Astrocyte (in vitro differentiated cells and primary cell): Measurements from ENCODE around the gene MAST1. TPM values are rescaled to one million over a fixed set of nuclear protein-coding genes. Genes with fewer than 3 reads are reported as not detected.
"Not testable (repeated sequence)": the region's sequence is repeated elsewhere in the genome, so short reads cannot be mapped to it uniquely, and the experiment has no call there.

ENCODE experiments used
- DNase-seq: peaks from one replicate; pipeline ENCODE4 v3.0.0-alpha.2; 2010; ENCODE audit warnings: low read depth
- FAIRE-seq: peaks from 2 replicates; lab custom pipeline; 2011; peaks lifted over from hg19 to GRCh38; lab: Jason Lieb, UNC
- H2AFZ ChIP-seq: 2 replicates; pipeline ENCODE4 v1.6.0; 2012; ENCODE audit warnings: low read depth, low read length, inconsistent platforms
- H3K27ac ChIP-seq: 2 replicates; pipeline ENCODE4 v1.5.1; 2011; ENCODE audit warnings: low read depth, low read length, inconsistent platforms
- H3K27me3 ChIP-seq: 2 replicates; pipeline ENCODE4 v1.6.0; 2011; ENCODE audit warnings: low read length, inconsistent platforms; ENCODE audit not compliant: insufficient read depth
- H3K36me3 ChIP-seq: 2 replicates; pipeline ENCODE4 v1.5.1; 2011; ENCODE audit warnings: low read length, inconsistent platforms; ENCODE audit not compliant: insufficient read depth
- H3K4me1 ChIP-seq: 2 replicates; pipeline ENCODE4 v1.5.1; 2011; ENCODE audit warnings: low read length, inconsistent platforms; ENCODE audit not compliant: insufficient read depth
- H3K4me2 ChIP-seq: 2 replicates; pipeline ENCODE4 v1.6.0; 2012; ENCODE audit warnings: low read length, inconsistent platforms
- H3K4me3 ChIP-seq: 2 replicates; pipeline ENCODE4 v1.5.1; 2011; ENCODE audit warnings: low read depth, mild to moderate bottlenecking, low read length, inconsistent platforms; ENCODE audit not compliant: insufficient read depth
- H3K79me2 ChIP-seq: 2 replicates; pipeline ENCODE4 v1.6.0; 2012; ENCODE audit warnings: mild to moderate bottlenecking, low read length, inconsistent platforms; ENCODE audit not compliant: insufficient read depth
- H3K9ac ChIP-seq: 2 replicates; pipeline ENCODE4 v1.6.0; 2012; ENCODE audit warnings: mild to moderate bottlenecking, low read length, inconsistent platforms
- H3K9me3 ChIP-seq: 2 replicates; pipeline ENCODE4 v1.5.1; 2012; ENCODE audit warnings: low read depth, mild to moderate bottlenecking, low read length, inconsistent platforms; ENCODE audit not compliant: insufficient read depth
- H4K20me1 ChIP-seq: 2 replicates; pipeline ENCODE4 v1.6.0; 2012; ENCODE audit warnings: low read length, inconsistent platforms; ENCODE audit not compliant: insufficient read depth
- H3K27ac Mint-ChIP-seq: one replicate; pipeline ENCODE4 v1.8.0; 2021; ENCODE audit warnings: mild to moderate bottlenecking, mixed read lengths; ENCODE audit not compliant: unreplicated experiment
- H3K27me3 Mint-ChIP-seq: one replicate; pipeline ENCODE4 v1.8.0; 2021; ENCODE audit warnings: low read depth, mixed read lengths; ENCODE audit not compliant: unreplicated experiment
- H3K36me3 Mint-ChIP-seq: one replicate; pipeline ENCODE4 v1.8.0; 2021; ENCODE audit warnings: low read depth, mixed read lengths; ENCODE audit not compliant: unreplicated experiment
- H3K4me1 Mint-ChIP-seq: one replicate; pipeline ENCODE4 v1.8.0; 2021; ENCODE audit warnings: low read depth, mixed read lengths; ENCODE audit not compliant: unreplicated experiment
- H3K4me3 Mint-ChIP-seq: one replicate; pipeline ENCODE4 v1.8.0; 2021; ENCODE audit warnings: mild to moderate bottlenecking, moderate library complexity, mixed read lengths; ENCODE audit not compliant: unreplicated experiment
- H3K9me3 Mint-ChIP-seq: one replicate; pipeline ENCODE4 v1.8.0; 2021; ENCODE audit warnings: mild to moderate bottlenecking, mixed read lengths; ENCODE audit not compliant: unreplicated experiment
- CTCF ChIP-seq: IDR thresholded peaks from 2 replicates; pipeline ENCODE4 v1.5.1; 2011; ENCODE audit warnings: low read depth, mild to moderate bottlenecking, inconsistent platforms, low read length, moderate library complexity; ENCODE audit not compliant: insufficient read depth
- EZH2 ChIP-seq: IDR thresholded peaks from 2 replicates; pipeline ENCODE4 v1.6.1; 2012; ENCODE audit warnings: mild to moderate bottlenecking, low read length, inconsistent platforms; ENCODE audit not compliant: insufficient read depth
- total RNA-seq: library from RNA; stranded (reverse); gene quantifications from 2 replicates; pipeline ENCODE4 v1.2.1, GENCODE V29; 2021

MAST1 gene
- total RNA-seq, 1 donor from 2014 or later: 5.4 TPM

GRCh38 chr19:12886651-12886968 is 48.3 kb downstream of the MAST1 start:
- no peak overlapping the region for H3K4me3 ChIP-seq

GRCh38 chr19:12886969-12887747 is 48.8 kb downstream of the MAST1 start, which contains the start of gene KLF1:
TSS of gene KLF1 (minus strand) at chr19:12887201. CDS start at chr19:12887140, 61 bp downstream.
- no peak within 1 kb of the TSS for H3K27ac ChIP-seq
- FAIRE-seq (no peak), DNase-seq (no peak)
- H3K4me3 ChIP-seq: no peak within 1 kb of the TSS
- H3K27me3 Mint-ChIP-seq: peaks cover 35% of the 10 kb centered on the region
- no peak within 1 kb of the TSS for H3K4me2 ChIP-seq
- no peak within 1 kb of the TSS for H3K4me3 Mint-ChIP-seq
- H2AFZ ChIP-seq: no peak within 1 kb of the TSS
- H4K20me1 ChIP-seq: no peaks in the 10 kb centered on the region
- no peak within 1 kb of the TSS for H3K27ac Mint-ChIP-seq
- peaks cover 17% of the 10 kb centered on the region for H3K9me3 ChIP-seq
- peaks cover 10% of the 10 kb centered on the region for H3K4me1 ChIP-seq
- no peak within 1 kb of the TSS for H3K9ac ChIP-seq
- peaks cover 22% of the 10 kb centered on the region for H3K27me3 ChIP-seq
- H3K9me3 Mint-ChIP-seq: no peaks in the 10 kb centered on the region
- TF ChIP-seq CTCF: no peak
- TF ChIP-seq EZH2: no peak
- peaks cover 8% of the 10 kb centered on the region for H3K79me2 ChIP-seq
- H3K36me3 Mint-ChIP-seq: no peaks in the 10 kb centered on the region
- H3K4me1 Mint-ChIP-seq: no peaks in the 10 kb centered on the region
- H3K36me3 ChIP-seq: no peaks in the 10 kb centered on the region

More at GRCh38 chr19:12886651-12886968, 48.3 kb downstream of the MAST1 start:
- Mint-ChIP-seq H3K27me3 (peaks cover 35% of the 10 kb centered on the region), H3K27ac (no peak overlapping the region), H3K4me1 (no peaks in the 10 kb centered on the region), H3K36me3 (no peaks in the 10 kb centered on the region), H3K4me3 (no peak overlapping the region), H3K9me3 (no peaks in the 10 kb centered on the region)
- peaks cover 17% of the 10 kb centered on the region for H3K9me3 ChIP-seq
- peaks cover 4% of the 10 kb centered on the region for H3K79me2 ChIP-seq
- TF ChIP-seq EZH2 (no peak), CTCF (no peak)
- H3K27me3 ChIP-seq: peaks cover 22% of the 10 kb centered on the region
- H3K36me3 ChIP-seq: no peaks in the 10 kb centered on the region
- H4K20me1 ChIP-seq: no peaks in the 10 kb centered on the region
- no peak overlapping the region for H3K9ac ChIP-seq
- no peak overlapping the region for H3K4me2 ChIP-seq
- DNase-seq: no peak
- no peak overlapping the region for H2AFZ ChIP-seq
- no peak for FAIRE-seq
- no peak overlapping the region for H3K27ac ChIP-seq
- peaks cover 6% of the 10 kb centered on the region for H3K4me1 ChIP-seq

- FAIRE-seq (no peak), DNase-seq (no peak)
- H3K4me1 Mint-ChIP-seq: no peaks in the 10 kb centered on the region
- Histone ChIP-seq H3K79me2 (peaks cover 8% of the 10 kb centered on the region), H3K27ac (no peak overlapping the region), H3K9me3 (peaks cover 17% of the 10 kb centered on the region), H2AFZ (no peak overlapping the region), H4K20me1 (no peaks in the 10 kb centered on the region), H3K4me2 (no peak overlapping the region), H3K36me3 (no peaks in the 10 kb centered on the region), H3K9ac (no peak overlapping the region), H3K4me3 (no peak overlapping the region), H3K27me3 (peaks cover 22% of the 10 kb centered on the region), H3K4me1 (peaks cover 10% of the 10 kb centered on the region)
- H3K36me3 Mint-ChIP-seq: no peaks in the 10 kb centered on the region
- TF ChIP-seq CTCF (no peak), EZH2 (no peak)
- no peak overlapping the region for H3K27ac Mint-ChIP-seq
- H3K4me3 Mint-ChIP-seq: no peak overlapping the region
- no peaks in the 10 kb centered on the region for H3K9me3 Mint-ChIP-seq
- peaks cover 35% of the 10 kb centered on the region for H3K27me3 Mint-ChIP-seq
These were observed 49.8 kb downstream of the MAST1 start for GRCh38 chr19:12888006-12888603.

GRCh38 chr19:12890299-12890786 is 52.0 kb downstream of the MAST1 start:
- not testable (repeated sequence) for H3K36me3 ChIP-seq, H3K27me3 ChIP-seq, H3K4me1 Mint-ChIP-seq, H3K27ac ChIP-seq, H4K20me1 ChIP-seq, H3K79me2 ChIP-seq, FAIRE-seq, H3K36me3 Mint-ChIP-seq, H3K27ac Mint-ChIP-seq, H3K9me3 ChIP-seq, H3K9me3 Mint-ChIP-seq, DNase-seq
- Mint-ChIP-seq H3K27me3 (peaks cover 20% of the 10 kb centered on the region), H3K4me3 (peak overlapping the region; percentile 97)
- H3K4me2 ChIP-seq: peak overlapping the region; percentile 98
- H3K9ac ChIP-seq: peak overlapping the region; percentile 33
- peak overlapping the region; percentile 56 for H2AFZ ChIP-seq
- peaks cover 10% of the 10 kb centered on the region for H3K4me1 ChIP-seq
- H3K4me3 ChIP-seq: peak overlapping the region; percentile 49
